OCI-M2 (cell line): ENCODE measurements around the gene GOLGA6L7.
"Not testable (repeated sequence)": the region's sequence is repeated elsewhere in the genome, so short reads cannot be mapped to it uniquely, and the experiment has no call there.

Experiments used
- DNase-seq: peaks from one replicate; lab custom pipeline; 2025; ENCODE audit not compliant: unreplicated experiment; lab: John Stamatoyannopoulos, UW

The GOLGA6L7 gene

GRCh38 chr15:28885128-28885629 is 36.7 kb upstream of the GOLGA6L7 start:
- DNase-seq, result no peak

DNA sequence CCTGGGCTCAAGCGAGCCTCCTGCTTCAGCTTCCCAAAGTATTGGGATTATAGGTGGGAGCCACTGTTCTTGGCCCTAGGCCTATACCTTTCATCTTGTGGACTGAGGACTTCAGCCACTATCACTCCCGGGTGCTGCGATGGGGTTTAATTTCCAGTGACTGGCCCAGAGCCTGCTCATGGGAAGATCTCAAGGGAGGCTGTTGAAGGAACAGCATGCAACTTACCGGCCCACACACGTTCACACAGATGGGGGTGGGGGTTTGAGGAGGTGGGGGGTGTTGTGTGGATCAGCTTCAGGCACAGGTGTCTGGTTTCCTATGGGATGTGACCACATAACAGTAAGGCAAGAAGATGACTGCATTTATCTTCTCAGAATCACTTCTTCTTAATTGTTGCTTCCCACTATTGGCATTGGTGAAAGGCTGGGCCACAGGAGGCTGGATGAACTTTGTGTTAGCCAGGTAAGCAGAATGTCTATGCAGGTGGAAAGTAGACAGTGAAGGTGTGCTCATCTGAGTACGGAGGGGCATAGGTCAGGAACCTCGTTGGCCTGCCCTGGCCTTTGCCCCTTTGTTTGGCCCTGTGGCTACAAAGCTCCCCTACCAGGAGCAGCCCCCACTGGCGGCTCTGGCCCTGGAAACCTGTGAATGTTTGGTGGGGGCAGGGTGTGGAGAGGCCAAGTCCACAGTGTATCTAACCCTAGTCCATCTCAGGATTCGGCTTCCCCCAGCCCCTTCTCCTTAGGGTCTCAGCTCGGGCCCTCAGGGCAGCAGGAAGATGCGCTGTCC is 35.9 kb upstream of the GOLGA6L7 start:
- DNase-seq, result no peak

GRCh38 chr15:28881600-28881999 is 33.2 kb upstream of the GOLGA6L7 start:
- DNase-seq, result no peak

GRCh38 chr15:28881170-28881569 is 32.7 kb upstream of the GOLGA6L7 start:
- no peak for DNase-seq

DNA sequence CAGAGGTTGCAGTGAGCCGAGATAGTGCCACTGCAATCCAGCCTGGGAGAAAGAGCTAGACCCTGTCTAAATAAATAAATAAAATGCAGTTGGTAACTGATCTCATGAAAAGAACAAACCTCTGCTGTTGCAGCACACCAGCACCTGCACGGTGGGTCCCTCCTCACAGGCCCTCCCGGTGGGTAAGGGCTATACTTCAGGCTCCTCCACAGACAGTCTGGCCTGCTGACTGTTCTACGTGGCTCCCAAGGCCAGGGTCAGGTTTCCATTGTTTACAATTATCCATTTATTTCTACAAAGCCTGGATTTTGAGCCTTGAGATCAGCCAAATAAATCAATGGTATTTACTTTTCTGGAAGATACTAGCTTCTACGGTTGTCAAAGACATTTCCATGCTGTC is 32.2 kb upstream of the GOLGA6L7 start:
- no peak for DNase-seq

GRCh38 chr15:28879551-28879950 is 31.1 kb upstream of the GOLGA6L7 start:
- no peak for DNase-seq

- DNase-seq, result no peak
Observed at GRCh38 chr15:28878209-28878608, 29.8 kb upstream of the GOLGA6L7 start.

DNA sequence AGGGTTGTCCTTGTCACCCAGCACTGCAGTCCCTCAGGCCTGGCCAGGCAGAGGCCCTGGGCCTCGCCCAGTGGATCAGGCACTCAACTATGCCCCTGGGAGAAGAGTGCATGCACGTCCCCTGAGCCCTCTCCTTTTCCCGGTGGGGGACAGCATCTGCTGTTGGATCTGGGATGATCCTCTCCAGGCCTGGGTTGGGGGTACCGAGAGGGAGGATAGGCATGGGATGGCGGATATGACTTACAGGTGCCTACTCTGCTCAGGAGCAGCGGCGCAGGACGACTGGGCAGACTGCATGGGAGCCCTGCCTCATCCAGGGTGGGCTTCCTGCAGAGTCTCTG is 28.4 kb upstream of the GOLGA6L7 start:
- no peak for DNase-seq

DNA sequence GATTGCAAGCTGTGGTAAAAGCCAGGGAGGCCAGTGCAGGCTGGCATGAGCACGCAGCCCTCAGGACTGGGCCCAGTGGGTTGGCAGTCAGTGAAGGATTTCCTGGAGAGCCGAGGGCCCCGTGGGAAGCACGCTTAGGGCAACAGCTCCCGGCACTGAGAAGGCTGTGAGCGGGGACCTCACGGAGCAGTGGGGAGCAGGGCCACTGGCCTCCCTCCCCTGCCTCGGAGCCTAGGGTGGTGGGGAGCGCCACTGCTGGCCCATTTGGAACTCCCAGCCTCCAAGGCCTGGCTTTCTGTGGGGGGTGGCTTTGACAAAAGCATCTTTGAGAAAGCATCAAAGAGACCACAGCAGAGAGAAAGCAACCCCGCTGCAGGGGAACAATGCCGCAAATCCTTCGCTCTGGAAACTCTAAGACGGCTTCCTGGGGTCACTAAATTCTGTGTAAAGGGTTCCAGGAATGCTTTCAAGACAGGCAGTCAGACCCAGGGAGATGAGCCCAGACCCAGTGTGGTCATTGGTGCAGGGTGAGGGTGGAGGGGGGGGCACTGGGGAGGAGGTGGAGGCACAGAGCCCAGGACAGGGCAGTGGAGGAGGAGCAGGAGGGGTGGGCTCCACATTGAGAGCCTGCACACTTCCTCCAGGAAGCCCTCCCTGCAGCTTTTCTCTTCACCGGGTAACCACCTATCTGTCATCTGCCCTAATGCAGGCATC is 27.8 kb upstream of the GOLGA6L7 start:
- DNase-seq, result no peak

DNA sequence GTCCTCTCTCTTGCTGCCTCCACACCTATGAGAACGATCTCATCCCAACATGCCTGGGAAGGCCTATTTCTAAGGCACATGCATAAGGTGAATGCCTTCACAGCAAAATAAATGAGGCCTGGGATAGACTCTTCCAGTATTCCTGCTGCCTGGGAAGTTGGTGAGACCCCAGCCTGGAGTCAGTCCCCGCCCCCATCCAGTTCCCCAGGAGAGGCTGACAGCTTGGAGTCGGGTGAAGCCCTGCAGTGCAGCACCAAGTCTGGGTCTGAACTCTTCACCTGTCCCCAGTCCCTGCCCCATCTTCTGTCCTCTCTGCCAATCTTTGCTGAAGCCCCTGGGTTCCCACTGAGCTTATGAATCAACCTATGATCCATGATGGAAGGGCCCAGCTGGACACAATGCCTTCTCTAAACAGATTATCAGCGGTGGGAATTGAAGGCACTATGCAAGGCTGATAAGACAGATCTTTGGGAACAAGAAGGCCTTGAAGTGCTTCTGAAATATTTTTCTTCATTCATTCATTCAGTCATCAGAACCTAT is 27.1 kb upstream of the GOLGA6L7 start:
- DNase-seq, result no peak

GRCh38 chr15:28873585-28874190 is 25.2 kb upstream of the GOLGA6L7 start:
- no peak for DNase-seq

GRCh38 chr15:28873006-28873405 is 24.6 kb upstream of the GOLGA6L7 start:
- no peak for DNase-seq

DNA sequence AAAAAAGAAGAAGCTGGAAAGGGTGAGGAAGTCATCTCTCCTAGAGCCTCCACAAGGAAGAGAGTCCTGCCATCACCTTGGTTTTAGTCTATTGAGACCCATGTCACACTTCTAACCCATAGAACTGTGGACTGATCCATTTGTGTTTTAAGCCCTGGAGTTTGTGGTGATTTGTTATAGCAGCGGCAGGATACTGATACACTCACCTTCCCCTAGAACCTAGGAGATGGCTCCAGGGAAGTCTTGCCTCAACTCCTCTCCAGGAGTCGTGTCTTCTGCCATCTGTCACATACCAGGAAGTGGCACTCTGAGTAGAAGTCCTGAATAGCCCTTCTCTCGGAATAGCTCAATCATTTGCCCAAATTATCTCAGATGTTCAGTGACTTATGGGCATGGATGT is 22.7 kb upstream of the GOLGA6L7 start:
- no peak for DNase-seq

DNA sequence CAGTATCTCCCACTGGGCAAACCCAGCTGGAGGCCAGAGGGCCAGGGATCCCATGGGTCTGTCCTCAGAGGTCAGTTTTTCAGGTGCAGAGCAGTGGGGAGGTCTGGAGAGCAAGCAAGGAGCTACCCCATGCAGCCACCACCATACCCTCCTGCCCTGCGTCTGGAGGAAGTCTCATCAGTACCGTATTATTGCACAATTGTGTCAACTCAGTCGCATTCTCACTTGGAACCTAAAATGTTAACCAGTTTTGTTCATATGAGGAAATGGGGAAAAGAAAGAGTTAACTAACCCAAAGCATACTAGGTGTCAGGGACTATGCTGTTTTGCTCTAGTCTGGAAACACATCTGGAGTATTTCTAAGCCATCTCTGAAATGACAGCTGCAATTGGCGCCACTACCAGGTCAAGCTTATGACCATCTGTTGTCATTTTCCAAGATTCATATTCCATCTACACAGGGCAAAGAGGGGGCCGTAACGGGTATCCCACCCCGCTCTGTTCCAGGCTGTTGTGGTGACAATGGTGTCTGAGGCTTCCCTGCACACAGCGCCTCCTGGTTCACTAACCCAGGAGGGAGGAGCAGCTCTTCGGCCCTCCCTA is 20.4 kb upstream of the GOLGA6L7 start:
- DNase-seq, result no peak

DNA sequence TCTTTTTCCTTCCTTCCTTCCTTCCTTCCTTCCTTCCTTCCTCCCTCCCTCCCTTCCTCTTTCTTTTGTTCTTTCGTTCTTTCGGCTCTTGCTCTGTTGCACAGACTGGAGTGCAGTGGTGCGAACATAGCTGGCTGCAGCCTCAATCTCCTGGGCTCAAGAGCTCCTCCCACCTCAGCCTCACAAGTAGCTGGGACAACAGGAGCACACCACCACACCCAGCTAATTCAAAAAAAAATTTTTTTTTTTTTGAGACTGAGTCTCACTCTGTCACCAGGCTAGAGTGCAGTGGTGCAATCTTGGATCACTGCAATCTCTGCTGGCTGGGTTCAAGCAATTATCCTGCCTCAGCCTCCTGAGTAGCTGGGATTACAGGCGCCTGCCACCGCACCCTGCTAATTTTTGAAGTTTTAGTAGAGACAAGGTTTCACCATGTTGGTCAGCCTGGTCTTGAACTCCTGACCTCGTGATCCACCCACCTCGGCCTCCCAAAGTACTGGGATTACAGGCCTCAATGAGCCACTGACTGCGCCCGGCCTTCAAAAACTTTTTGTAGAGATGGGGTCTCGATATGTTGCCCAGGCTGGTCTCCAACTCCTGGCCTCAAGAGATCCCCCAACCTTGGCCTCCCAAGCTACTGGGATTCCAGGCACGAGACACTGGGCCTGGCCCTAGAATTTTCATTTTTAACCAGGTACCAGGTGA is 13.3 kb upstream of the GOLGA6L7 start:
- DNase-seq, result not testable (repeated sequence)

DNA sequence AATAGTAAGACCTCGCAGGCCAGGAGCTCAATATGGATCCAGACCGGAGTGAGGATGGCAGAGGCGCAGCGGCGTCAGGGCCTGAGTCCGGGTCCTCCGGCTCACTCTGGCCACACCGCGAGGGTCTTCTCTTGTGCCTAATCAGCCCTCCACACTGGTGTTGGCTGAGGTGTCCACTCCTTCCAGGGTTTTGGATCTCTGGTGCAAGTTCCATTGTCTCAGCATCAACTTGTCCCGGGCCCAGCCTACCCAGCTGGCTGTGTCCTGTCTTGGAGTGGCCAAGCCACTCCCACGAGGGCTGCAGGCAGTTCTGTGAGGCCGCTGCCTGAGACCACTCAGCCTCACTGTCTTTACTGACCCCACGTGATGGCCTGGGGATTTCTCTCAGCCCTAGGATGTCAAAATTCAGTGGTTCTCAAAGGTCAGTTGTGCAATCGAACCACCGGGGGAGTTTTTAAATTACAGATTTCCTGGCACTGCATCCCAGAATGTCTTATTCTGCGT is 12.6 kb upstream of the GOLGA6L7 start:
- DNase-seq, result no peak

DNA sequence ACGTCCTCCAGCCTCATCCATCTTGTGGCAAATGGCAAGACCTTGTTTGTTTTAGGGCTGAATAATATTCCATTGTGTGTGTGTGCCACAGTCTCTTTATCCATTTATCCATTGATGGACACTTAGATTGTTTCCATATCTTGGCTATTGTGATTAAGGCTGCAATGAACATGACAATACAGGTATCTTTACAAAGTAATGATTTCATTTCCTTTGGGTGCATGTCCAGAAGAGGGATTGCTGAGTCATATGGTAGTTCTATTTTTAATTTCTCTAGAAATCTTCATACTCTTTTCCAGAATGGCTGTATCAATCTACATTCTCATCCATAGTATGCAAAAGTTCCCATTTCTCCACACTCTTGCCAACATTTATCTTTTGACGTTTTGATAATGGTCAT is 6.1 kb upstream of the GOLGA6L7 start:
- not testable (repeated sequence) for DNase-seq

- DNase-seq, result not testable (repeated sequence)
Observed at GRCh38 chr15:28853654-28854053, 5.2 kb upstream of the GOLGA6L7 start.

GRCh38 chr15:28849766-28850165 is 1.3 kb upstream of the GOLGA6L7 start:
- not testable (repeated sequence) for DNase-seq

DNA sequence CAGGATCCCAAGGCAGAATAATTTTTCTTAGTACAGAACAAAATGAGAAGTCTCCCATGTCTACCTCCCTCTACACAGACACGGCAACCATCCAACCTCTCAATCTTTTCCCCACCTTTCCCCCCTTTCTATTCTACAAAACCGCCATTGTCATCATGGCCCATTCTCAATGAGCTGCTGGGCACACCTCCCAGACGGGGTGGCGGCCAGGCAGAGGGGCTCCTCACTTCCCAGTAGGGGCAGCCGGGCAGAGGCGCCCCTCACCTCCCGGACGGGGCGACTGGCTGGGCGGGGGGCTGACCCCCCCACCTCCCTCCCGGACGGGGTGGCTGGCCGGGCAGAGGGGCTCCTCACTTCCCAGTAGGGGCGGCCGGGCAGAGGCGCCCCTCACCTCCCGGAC is 827 bp upstream of the GOLGA6L7 start:
- not testable (repeated sequence) for DNase-seq
